ENCODE data around the gene DOCK3.
"Not testable (repeated sequence)": the region's sequence is repeated elsewhere in the genome, so short reads cannot be mapped to it uniquely, and the experiment has no call there.

Gene DOCK3

GRCh38 chr3:50825841-50826240 lies 151.1 kb downstream of the DOCK3 start:
- DNase-seq = no peak
- in situ Hi-C loops (cut with HindIII; ENCODE audit: low pct_ligation_motif_present, low pct_unique_long_range_greater_than_20kb, low sequenced_read_pairs) = no loop called here

GRCh38 chr3:50830451-50830850 lies 155.7 kb downstream of the DOCK3 start:
- in situ Hi-C loops (cut with HindIII; ENCODE audit: low pct_ligation_motif_present, low pct_unique_long_range_greater_than_20kb, low sequenced_read_pairs) = no loop called here
- DNase-seq = no peak

GRCh38 chr3:50831009-50831408 lies 156.3 kb downstream of the DOCK3 start:
- DNase-seq; in situ Hi-C loops (cut with HindIII; ENCODE audit: low pct_ligation_motif_present, low pct_unique_long_range_greater_than_20kb, low sequenced_read_pairs): not testable (repeated sequence)

DNA sequence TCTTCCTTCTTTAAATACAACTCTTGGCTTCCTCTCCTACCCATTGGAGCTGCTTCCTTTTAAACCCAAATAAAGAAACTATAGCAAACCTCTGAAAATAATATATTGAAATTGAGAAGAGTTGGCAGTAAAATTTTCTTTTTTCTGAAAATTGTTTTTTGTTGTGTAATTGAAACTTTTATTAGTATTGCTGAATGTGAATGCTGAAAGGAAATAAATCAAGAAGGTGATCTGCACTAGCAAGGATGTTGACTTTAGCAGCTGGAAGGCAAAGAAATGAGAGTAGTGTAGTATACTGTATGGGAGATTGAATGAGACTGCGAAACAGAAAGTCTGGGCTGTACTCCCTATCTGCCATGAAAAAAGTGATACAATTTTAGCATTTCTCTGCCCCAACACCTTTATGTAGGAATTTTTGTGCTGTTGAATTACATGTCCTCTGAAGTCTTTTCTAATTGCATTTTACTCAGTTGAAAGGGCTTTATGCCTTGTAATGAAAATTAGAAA lies 166.3 kb downstream of the DOCK3 start:
- in situ Hi-C loops (cut with HindIII; ENCODE audit: low pct_ligation_motif_present, low pct_unique_long_range_greater_than_20kb, low sequenced_read_pairs) = no loop called here
- DNase-seq = no peak

- in situ Hi-C loops (cut with HindIII; ENCODE audit: low pct_ligation_motif_present, low pct_unique_long_range_greater_than_20kb, low sequenced_read_pairs) = no loop called here
- DNase-seq = no peak
Measured at GRCh38 chr3:50848308-50848707, 173.6 kb downstream of the DOCK3 start.

GRCh38 chr3:50850639-50851511 lies 176.1 kb downstream of the DOCK3 start:
- in situ Hi-C loops (cut with HindIII; ENCODE audit: low pct_ligation_motif_present, low pct_unique_long_range_greater_than_20kb, low sequenced_read_pairs) = no loop called here

GRCh38 chr3:50853936-50854335 lies 179.2 kb downstream of the DOCK3 start:
- no peak for DNase-seq
- in situ Hi-C loops (cut with HindIII; ENCODE audit: low pct_ligation_motif_present, low pct_unique_long_range_greater_than_20kb, low sequenced_read_pairs) = no loop called here

More at GRCh38 chr3:50850639-50851511, 176.1 kb downstream of the DOCK3 start:
- no peak for DNase-seq

DNA sequence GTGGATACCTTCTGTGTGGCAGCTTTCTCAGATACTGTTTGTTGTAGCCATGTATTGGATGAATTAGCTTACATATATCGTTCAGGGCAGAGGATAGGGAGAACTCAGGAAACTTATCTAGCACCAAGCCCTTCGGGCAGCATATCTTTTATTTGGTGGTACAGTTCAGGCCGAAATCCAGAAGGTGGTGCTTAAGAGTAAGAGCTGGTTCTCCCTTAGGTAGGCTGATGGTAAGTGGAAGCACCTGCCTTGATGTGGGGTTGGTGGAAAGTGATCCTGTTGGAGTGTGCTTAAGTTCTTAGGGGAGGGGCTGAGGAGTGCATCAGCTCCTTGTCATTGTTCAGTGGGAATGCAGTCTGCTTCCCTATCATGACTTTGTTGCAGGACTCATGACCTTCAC lies 187.5 kb downstream of the DOCK3 start:
- DNase-seq = no peak

GRCh38 chr3:50873376-50874157 lies 198.8 kb downstream of the DOCK3 start:
- no peak for DNase-seq

More for the DNA sequence above, 187.5 kb downstream of the DOCK3 start:
- in situ Hi-C loops (cut with HindIII; ENCODE audit: low pct_ligation_motif_present, low pct_unique_long_range_greater_than_20kb, low sequenced_read_pairs) = no loop called here

GRCh38 chr3:50874876-50875275 lies 200.1 kb downstream of the DOCK3 start:
- DNase-seq; in situ Hi-C loops (cut with HindIII; ENCODE audit: low pct_ligation_motif_present, low pct_unique_long_range_greater_than_20kb, low sequenced_read_pairs): not testable (repeated sequence)

More at GRCh38 chr3:50873376-50874157, 198.8 kb downstream of the DOCK3 start:
- in situ Hi-C loops (cut with HindIII; ENCODE audit: low pct_ligation_motif_present, low pct_unique_long_range_greater_than_20kb, low sequenced_read_pairs) = no loop called here

DNA sequence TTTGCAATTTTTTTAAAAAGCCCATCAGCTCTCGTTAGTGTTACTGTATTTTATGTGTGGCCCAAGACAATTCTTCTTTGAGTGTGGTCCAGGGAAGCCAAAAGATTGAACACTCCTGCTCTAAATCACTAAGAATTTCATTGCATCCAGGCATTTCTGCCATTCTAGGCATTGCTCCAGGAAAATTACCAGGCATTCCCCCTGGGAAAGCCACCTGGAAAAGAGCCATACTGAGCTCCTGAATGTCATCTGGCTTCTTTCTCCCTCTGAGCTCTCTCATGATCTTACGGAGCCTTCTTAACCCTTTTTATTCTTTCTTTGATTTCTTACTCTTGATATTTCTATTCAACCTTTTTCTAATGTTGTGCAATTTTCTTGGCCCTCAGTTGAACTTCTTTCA lies 202.2 kb downstream of the DOCK3 start:
- in situ Hi-C loops (cut with HindIII; ENCODE audit: low pct_ligation_motif_present, low pct_unique_long_range_greater_than_20kb, low sequenced_read_pairs) = no loop called here
- DNase-seq = no peak

GRCh38 chr3:50882733-50883132 lies 208.0 kb downstream of the DOCK3 start:
- DNase-seq; in situ Hi-C loops (cut with HindIII; ENCODE audit: low pct_ligation_motif_present, low pct_unique_long_range_greater_than_20kb, low sequenced_read_pairs): not testable (repeated sequence)

- in situ Hi-C loops (cut with HindIII; ENCODE audit: low pct_ligation_motif_present, low pct_unique_long_range_greater_than_20kb, low sequenced_read_pairs) = no loop called here
- no peak for DNase-seq
Measured at GRCh38 chr3:50883755-50884154, 209.0 kb downstream of the DOCK3 start.

- in situ Hi-C loops (cut with HindIII; ENCODE audit: low pct_ligation_motif_present, low pct_unique_long_range_greater_than_20kb, low sequenced_read_pairs) = no loop called here
- DNase-seq = no peak
Measured at GRCh38 chr3:50885070-50885850, 210.5 kb downstream of the DOCK3 start.

GRCh38 chr3:50890688-50891344 lies 216.1 kb downstream of the DOCK3 start:
- in situ Hi-C loops (cut with HindIII; ENCODE audit: low pct_ligation_motif_present, low pct_unique_long_range_greater_than_20kb, low sequenced_read_pairs) = no loop called here
- no peak for DNase-seq

DNA sequence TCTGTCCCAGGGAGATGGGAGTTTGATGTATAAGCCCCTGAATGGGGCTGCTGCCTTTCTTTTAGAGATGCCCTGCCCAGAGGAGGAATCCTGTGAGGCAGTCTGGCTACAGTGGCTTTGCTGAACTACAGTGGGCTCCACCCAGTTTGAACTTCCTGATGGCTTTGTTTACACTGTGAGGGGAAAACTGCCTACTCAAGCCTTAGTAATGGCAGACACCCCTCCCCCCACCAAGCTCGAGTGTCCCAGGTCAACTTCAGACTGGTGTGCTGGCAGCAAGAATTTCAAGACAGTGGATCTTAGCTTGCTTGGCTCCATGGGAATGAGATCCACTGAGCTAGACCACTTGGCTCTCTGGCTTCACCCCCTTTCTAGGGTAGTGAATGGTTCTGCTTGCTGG lies 226.4 kb downstream of the DOCK3 start:
- in situ Hi-C loops (cut with HindIII; ENCODE audit: low pct_ligation_motif_present, low pct_unique_long_range_greater_than_20kb, low sequenced_read_pairs); DNase-seq: not testable (repeated sequence)

DNA sequence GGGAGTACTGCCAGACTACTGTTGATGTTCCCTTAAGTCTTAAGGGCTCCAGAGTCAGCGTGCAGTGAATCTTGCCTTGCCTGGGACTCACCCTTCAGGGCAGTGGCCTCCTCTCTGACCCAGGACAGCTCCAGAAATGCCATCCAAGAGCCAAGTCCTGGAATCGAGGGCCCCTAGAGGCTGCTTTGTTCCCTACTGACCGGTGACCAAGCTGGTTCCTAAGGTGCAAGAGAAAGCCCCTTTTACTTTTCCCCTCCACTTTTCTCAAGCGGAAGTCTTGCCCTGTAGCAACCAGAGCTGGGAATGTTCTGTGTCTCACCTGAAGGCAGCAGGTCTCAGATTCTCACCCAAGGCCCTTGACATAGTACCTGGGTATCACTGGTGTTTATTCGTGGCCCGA lies 238.0 kb downstream of the DOCK3 start:
- in situ Hi-C loops (cut with HindIII; ENCODE audit: low pct_ligation_motif_present, low pct_unique_long_range_greater_than_20kb, low sequenced_read_pairs) = no loop called here
- DNase-seq = no peak

GRCh38 chr3:50913260-50913659 lies 238.5 kb downstream of the DOCK3 start:
- in situ Hi-C loops (cut with HindIII; ENCODE audit: low pct_ligation_motif_present, low pct_unique_long_range_greater_than_20kb, low sequenced_read_pairs) = no loop called here
- no peak for DNase-seq

Data from ACHN (cell line).